GM21825 (cell line): Measurements from ENCODE around the gene ELP1.

Experiments used
- ATAC-seq: cut with Tn5 transposase; IDR thresholded peaks from one replicate; pipeline ENCODE4 v1.9.1; 2021; ENCODE audit warnings: mild to moderate bottlenecking, moderate library complexity; ENCODE audit not compliant: unreplicated experiment

The ELP1 gene

DNA sequence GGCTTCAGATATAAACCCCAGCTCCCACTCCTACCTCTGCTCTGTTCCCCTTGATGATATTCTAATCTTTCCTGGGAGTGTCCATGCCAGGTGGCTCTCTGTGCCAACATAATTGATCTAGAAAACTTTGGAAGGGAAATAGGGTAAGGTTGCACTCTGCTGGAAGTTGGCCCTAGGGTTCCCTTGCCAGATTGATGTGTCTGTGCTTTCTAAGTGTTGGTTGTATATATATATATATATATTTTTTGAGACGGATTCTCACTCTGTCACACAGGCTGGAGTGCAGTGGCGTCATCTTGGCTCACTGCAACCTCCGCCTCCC is 101.8 kb downstream of the ELP1 start:
- ATAC-seq, result no peak

DNA sequence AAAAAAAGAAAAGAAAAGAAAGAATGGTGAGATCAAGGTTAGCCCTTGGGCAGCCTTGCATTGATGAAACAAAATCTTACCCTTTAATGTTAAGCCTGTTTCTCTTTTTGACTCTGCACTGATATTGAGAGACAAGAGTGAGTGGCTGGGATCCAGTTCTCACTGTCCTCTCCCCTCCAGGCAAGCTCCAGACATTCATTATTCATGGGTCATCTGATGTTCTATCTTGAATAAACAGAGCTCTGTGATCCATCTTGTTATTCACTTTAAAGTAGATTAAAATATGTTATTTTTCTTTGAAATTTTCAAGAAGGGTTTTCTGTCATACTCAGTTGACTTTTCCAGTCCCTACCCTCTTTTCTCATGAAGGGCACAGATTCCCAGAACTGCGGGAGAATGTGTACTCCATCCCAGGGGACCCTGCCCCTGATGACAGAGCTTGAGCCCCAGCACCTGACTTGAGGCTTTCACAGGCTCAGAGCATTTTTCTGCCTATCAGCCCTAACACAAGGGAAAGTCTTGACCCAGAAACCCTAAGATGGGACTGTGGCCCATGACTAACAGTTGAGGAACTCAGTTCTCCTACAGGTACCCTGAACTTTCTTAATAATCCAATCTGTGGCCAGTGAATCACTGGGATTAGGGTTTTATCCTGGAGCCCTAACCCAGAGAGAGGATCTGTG is 102.3 kb downstream of the ELP1 start:
- ATAC-seq, result no peak

DNA sequence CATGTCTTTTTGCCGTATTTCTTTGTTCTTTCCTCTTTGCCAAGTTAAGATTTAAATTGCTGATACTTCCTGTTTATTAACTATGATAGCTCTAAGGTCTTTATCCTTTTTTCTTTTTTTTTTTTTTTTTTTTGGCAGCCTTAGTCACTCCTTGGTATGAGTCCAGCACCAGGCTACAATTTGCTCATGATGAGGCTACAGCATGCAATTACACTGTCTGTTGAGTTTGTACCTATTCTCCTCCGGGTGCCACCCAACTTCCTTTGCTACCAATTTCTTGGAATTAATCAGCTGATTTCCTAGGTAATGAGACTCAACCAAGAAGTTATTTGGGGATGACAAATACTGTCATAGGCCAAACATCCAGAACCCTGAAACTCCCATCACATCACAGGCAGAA is 103.7 kb downstream of the ELP1 start:
- ATAC-seq, result no peak

DNA sequence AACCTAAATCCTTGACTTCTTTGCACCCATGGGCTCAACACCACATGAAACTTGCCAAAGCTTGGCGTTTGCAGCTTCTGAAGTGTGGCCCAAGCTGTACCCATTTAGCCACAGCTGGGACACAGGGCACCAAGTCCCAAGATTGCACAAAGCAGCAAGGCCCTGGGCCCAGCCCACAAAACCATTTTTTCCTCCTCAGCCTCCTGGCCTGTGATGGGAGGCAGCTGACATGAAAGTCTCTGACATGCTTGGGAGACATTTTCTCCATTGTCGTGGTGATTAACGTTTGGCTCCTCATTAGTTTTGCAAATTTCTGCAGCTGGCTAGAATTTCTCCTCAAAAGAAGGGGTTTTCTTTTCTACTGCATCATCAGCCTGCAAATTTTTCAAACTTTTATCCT is 110.1 kb downstream of the ELP1 start:
- no peak for ATAC-seq
